GM13977 (cell line): ENCODE data around the gene FAT1.

Source experiments
- DNase-seq: peaks from one replicate; pipeline ENCODE4 v3.0.0; 2012; ENCODE audit warnings: low spot score
- in situ Hi-C: fragments of 300-500 bp; cut with MboI; formaldehyde crosslinking; loops from one replicate; pipeline ENCODE4 v1.12.0; 2022; ENCODE audit warnings: low sequenced_read_pairs, low pct_unique_long_range_greater_than_20kb, mixed read lengths, inconsistent platforms; ENCODE audit not compliant: unreplicated experiment
- TF ChIP-seq, protein P1 (sequence below): IDR thresholded peaks from 2 replicates; pipeline ENCODE4 v1.5.1; 2012; ENCODE audit warnings: mild to moderate bottlenecking, control low read depth; ENCODE audit not compliant: insufficient read depth; ENCODE audit errors: extremely low read depth, missing control alignments

The FAT1 gene

GRCh38 chr4:186724864-186725468, 1.3 kb upstream of the FAT1 start:
- TF ChIP-seq, protein P1, sequence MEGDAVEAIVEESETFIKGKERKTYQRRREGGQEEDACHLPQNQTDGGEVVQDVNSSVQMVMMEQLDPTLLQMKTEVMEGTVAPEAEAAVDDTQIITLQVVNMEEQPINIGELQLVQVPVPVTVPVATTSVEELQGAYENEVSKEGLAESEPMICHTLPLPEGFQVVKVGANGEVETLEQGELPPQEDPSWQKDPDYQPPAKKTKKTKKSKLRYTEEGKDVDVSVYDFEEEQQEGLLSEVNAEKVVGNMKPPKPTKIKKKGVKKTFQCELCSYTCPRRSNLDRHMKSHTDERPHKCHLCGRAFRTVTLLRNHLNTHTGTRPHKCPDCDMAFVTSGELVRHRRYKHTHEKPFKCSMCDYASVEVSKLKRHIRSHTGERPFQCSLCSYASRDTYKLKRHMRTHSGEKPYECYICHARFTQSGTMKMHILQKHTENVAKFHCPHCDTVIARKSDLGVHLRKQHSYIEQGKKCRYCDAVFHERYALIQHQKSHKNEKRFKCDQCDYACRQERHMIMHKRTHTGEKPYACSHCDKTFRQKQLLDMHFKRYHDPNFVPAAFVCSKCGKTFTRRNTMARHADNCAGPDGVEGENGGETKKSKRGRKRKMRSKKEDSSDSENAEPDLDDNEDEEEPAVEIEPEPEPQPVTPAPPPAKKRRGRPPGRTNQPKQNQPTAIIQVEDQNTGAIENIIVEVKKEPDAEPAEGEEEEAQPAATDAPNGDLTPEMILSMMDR, result no peak
- peak; percentile 36 for DNase-seq
- in situ Hi-C loops, result no loop called here

DNA sequence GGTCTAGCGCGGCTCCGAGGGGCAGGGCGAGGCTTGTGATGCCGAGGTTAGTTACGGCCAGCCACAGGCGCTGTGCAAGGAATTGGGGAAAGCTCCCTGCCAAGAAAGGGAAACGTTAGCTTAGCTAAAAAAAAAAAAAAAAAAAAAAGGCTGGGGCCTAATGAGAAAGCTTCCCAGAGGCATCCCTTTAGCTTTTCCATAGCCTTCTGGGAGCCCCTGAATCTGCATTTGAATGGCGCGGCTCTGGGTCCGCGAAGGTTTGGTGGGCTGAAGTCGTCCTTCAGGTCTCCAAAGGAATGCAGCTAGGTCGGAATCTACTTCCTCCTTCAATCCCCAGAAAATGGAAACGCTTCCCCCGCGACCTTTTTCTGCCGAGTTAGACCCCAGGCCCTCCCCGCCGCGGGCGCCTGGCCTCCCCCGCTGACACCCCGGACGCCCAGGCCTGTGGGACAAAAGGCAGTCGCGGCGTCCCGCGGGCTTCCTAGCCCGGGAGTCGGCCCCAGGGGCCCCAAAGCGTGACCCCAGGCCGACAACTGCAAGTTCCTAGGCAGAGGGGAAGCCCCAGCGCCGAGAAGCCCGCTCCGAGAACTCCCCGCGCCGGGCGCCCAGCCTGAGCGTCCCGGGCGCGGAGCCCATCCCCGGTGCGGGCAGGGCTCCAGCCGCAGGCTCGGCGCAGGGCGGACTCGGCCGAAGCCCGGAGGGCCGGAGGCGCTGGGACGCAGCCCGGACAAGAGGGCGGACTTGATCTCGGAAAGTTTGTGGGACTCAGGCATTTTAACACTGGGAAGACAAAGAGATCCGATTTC, 605 bp upstream of the FAT1 start:
- TF ChIP-seq, protein P1, result no peak
- in situ Hi-C loops, result no loop called here
- DNase-seq, result no peak

DNA sequence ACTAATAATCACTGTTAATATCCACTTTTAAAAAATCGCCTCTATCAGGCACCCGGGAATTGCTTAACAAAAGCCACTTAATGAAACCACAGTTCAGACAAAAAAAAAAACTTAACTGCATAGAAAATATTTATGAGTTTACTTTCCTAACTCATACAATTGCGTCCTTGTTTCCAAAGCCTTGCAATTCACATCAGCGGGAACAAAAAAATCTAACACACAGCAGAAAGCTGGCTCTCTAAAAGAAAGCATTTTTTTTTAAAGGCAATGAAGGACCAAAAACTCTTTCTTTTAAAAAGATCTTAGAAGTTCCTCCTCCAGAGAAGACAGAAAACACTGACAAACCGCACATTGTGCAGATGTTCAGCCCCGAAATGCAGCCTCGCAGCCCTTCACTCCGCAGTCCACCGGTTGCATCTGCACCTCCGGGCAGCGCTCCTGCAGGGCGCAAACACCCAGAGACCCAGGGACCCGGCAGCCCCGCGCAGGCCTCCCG, 812 bp downstream of the FAT1 start:
- in situ Hi-C loops, result no loop called here
- TF ChIP-seq, protein P1, result no peak
- DNase-seq, result no peak

- TF ChIP-seq, protein P1, result peak; percentile 17
- in situ Hi-C loops, result no loop called here
- no peak for DNase-seq
Observed at GRCh38 chr4:186719925-186720694, 3.5 kb downstream of the FAT1 start.

DNA sequence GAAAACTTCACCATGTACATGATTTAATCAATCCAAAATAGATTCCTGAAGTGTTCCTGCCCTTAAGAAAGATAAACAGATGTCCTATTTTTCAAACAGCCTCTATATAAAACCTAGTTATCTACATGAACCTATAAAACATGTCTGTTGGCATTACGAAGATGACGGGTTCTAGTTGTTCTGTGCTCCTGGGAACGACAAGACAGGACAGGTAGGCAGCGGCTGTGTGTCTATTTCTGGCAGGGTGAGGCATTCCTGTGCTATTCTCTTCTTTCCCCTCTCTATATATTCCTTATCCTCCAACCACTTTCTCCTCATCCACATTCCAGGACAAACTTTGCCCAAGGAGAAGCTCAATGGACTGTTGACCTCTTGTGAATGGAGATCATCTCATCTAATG, 6.1 kb downstream of the FAT1 start:
- DNase-seq, result no peak
- TF ChIP-seq, protein P1, result no peak
- in situ Hi-C loops, result no loop called here

GRCh38 chr4:186715077-186715476, 8.6 kb downstream of the FAT1 start:
- no peak for DNase-seq
- TF ChIP-seq, protein P1, result no peak
- in situ Hi-C loops, result no loop called here
